ENCODE data around the gene WRAP53.

DNA sequence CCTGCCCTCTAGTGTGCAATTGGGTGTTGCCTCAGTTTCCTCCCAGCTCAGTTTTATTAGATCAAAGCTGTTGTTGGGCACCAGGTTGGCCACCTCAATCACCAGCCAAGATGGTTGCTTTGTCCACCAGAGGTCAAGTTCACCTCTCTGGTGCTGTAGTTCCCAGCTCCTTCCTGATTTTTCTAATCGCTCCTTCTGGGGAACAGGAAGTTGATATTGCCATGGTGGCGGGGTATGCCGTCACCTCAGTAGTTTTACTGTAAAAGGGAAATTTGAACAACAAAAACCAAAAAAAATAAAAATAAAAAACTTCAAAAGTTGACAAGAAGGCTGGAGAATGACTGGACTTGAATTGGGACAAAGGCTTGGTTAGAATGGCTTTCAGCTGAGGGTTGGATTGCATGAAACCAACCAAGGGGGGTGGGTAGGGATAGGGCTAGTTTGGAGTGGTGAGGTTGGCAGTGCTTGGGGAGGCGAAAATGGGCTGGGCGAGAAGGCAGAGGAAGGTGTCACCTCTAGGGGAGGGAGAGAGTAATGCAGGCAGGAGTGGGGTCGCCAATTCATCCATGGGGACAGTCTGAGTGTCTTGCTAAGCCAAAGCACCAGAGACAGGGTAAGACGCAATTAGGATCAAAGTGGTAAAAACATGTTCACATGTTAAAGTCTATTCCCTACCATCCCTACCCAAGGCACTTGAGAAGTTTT, 22.9 kb downstream of the WRAP53 start:
- TF ChIP-seq EZH2phosphoT487 (IDR thresholded peaks at IDR 0.05; ENCODE audit: borderline replicate concordance), result no peak
- TF ChIP-seq, protein P1, sequence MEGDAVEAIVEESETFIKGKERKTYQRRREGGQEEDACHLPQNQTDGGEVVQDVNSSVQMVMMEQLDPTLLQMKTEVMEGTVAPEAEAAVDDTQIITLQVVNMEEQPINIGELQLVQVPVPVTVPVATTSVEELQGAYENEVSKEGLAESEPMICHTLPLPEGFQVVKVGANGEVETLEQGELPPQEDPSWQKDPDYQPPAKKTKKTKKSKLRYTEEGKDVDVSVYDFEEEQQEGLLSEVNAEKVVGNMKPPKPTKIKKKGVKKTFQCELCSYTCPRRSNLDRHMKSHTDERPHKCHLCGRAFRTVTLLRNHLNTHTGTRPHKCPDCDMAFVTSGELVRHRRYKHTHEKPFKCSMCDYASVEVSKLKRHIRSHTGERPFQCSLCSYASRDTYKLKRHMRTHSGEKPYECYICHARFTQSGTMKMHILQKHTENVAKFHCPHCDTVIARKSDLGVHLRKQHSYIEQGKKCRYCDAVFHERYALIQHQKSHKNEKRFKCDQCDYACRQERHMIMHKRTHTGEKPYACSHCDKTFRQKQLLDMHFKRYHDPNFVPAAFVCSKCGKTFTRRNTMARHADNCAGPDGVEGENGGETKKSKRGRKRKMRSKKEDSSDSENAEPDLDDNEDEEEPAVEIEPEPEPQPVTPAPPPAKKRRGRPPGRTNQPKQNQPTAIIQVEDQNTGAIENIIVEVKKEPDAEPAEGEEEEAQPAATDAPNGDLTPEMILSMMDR (conservative IDR thresholded peaks at IDR 0.05; ENCODE audit: low read length), result peak; percentile 53

Data from Loucy (cell line).